ENCODE results near the gene RABGAP1L. TPM values are rescaled to one million over a fixed set of nuclear protein-coding genes. Genes with fewer than 3 reads are reported as not detected.

Gene RABGAP1L
- polyA plus RNA-seq, 3 donors: 35.2 to 75.3 (median 63.3) TPM

DNA sequence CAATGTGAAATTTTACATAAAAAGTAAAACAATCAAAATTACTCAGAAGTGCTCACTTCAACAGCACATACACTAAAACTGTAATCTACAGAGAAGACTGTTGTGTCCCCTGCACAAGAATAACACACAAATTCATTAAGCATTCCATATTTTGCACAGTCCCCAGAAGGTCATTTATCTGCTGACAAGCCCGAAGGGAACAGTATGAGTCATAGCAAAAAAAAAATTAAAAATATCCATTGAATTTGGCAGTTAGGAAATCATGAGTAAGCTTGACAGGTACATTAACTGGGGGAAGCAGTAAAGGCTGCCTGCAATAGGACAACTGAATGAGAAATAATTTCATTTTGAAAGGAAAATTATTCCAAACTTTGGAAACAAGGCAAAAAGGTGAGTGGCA, 837.2 kb downstream of the RABGAP1L start:
- Mint-ChIP-seq H3K9me3 (no peaks in the 10 kb centered on the region), H3K27ac (peak overlapping the region in 1 of 7 donors; percentile 74), H3K27me3 (ENCODE audit: low read depth in 3 of 3) (no peaks in the 10 kb centered on the region), H3K4me3 (no peak overlapping the region), H3K36me3 (peaks cover 26 to 30% of the 10 kb centered on the region in 2 donors), H3K4me1 (peaks cover 19% of the 10 kb centered on the region)
- Histone ChIP-seq H3K9ac (ENCODE audit: insufficient read depth, low read length, poor library complexity, severe bottlenecking) (no peak overlapping the region), H3K79me2 (ENCODE audit: insufficient read depth, low read length) (peaks cover 17% of the 10 kb centered on the region), H3K4me2 (replicated peaks; ENCODE audit: extremely low read depth, low read length, poor library complexity, severe bottlenecking) (no peak overlapping the region), H3K36me3 (replicated peaks in 1 of 2; ENCODE audit: control insufficient read depth in 1 of 2, insufficient read depth in 2 of 2, low read length in 2 of 2) (peaks cover 4 to 51% of the 10 kb centered on the region in 2 donors), H3K4me3 (replicated peaks in 1 of 3; ENCODE audit: low read depth in 2 of 3, low read length in 3 of 3) (no peak overlapping the region), H2AFZ (ENCODE audit: insufficient read depth, low read depth, low read length, poor library complexity, severe bottlenecking) (no peak overlapping the region), H4K20me1 (ENCODE audit: insufficient read depth, low read length) (peaks cover under 1% of the 10 kb centered on the region), H3K27me3 (ENCODE audit: control insufficient read depth in 2 of 2, insufficient read depth in 2 of 2, low read length in 2 of 2) (no peaks in the 10 kb centered on the region), H3K9me3 (replicated peaks in 1 of 2; ENCODE audit: control insufficient read depth in 1 of 2, insufficient read depth in 1 of 2, low read length in 2 of 2) (no peaks in the 10 kb centered on the region), H3K4me1 (ENCODE audit: control insufficient read depth in 1 of 2, insufficient read depth in 2 of 2, low read length in 2 of 2) (peaks cover 19 to 20% of the 10 kb centered on the region in 2 donors), H3K27ac (ENCODE audit: low read depth in 1 of 2, low read length in 2 of 2) (no peak overlapping the region)
- TF ChIP-seq, protein P1, sequence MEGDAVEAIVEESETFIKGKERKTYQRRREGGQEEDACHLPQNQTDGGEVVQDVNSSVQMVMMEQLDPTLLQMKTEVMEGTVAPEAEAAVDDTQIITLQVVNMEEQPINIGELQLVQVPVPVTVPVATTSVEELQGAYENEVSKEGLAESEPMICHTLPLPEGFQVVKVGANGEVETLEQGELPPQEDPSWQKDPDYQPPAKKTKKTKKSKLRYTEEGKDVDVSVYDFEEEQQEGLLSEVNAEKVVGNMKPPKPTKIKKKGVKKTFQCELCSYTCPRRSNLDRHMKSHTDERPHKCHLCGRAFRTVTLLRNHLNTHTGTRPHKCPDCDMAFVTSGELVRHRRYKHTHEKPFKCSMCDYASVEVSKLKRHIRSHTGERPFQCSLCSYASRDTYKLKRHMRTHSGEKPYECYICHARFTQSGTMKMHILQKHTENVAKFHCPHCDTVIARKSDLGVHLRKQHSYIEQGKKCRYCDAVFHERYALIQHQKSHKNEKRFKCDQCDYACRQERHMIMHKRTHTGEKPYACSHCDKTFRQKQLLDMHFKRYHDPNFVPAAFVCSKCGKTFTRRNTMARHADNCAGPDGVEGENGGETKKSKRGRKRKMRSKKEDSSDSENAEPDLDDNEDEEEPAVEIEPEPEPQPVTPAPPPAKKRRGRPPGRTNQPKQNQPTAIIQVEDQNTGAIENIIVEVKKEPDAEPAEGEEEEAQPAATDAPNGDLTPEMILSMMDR (IDR thresholded peaks at IDR 0.05): no peak
- intact Hi-C loops (cut with micrococcal nuclease): loop anchor here (5.0 to 10.0 kb wide), 2 partner anchors 224 to 972 kb away; partner anchors contain the start of gene RC3H1 (in 1 of the 2)
- 40% methylated on average over 1 of the region's 1 CpG for WGBS (ENCODE audit: insufficient coverage)
- peak in 2 of 3 donors; percentile 14 to 25 for DNase-seq

DNA sequence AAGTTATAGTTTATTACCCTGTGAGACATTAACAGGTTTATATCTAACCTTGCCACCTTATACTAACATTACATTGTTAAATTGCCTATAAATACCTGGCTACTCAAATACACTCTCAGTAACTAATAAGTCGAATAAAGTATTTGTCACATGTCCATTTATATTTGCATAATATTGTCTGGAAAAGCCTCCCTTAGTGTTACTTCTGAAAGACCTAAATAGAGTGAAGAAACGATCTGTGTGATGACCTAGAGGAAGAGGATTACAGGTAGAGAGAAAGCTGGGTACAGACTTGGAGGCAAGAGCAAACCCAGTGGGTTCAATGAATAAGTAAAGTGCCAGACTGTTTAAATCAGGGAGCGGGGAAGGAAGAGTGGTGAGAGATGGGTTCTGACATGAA, 837.7 kb downstream of the RABGAP1L start:
- H3K36me3 ChIP-seq (replicated peaks in 1 of 2; ENCODE audit: control insufficient read depth in 1 of 2, insufficient read depth in 2 of 2, low read length in 2 of 2): peaks cover 2 to 46% of the 10 kb centered on the region in 2 donors
- H3K27ac ChIP-seq (ENCODE audit: low read depth in 1 of 2, low read length in 2 of 2): no peak overlapping the region
- DNase-seq: no peak
- H3K79me2 ChIP-seq (ENCODE audit: insufficient read depth, low read length): peaks cover 22% of the 10 kb centered on the region
- Mint-ChIP-seq H3K36me3 (peaks cover 23 to 26% of the 10 kb centered on the region in 2 donors), H3K9me3 (no peaks in the 10 kb centered on the region), H3K4me3 (no peak overlapping the region), H3K27ac (no peak overlapping the region), H3K4me1 (peaks cover 24% of the 10 kb centered on the region), H3K27me3 (ENCODE audit: low read depth in 3 of 3) (no peaks in the 10 kb centered on the region)
- TF ChIP-seq, protein P1 (IDR thresholded peaks at IDR 0.05): no peak
- WGBS (ENCODE audit: insufficient coverage): no CpG with 5 or more reads among the region's 3 CpGs
- no peak overlapping the region for H3K4me2 ChIP-seq (replicated peaks; ENCODE audit: extremely low read depth, low read length, poor library complexity, severe bottlenecking)
- peaks cover 24 to 26% of the 10 kb centered on the region in 2 donors for H3K4me1 ChIP-seq (ENCODE audit: control insufficient read depth in 1 of 2, insufficient read depth in 2 of 2, low read length in 2 of 2)
- H2AFZ ChIP-seq (ENCODE audit: insufficient read depth, low read depth, low read length, poor library complexity, severe bottlenecking): no peak overlapping the region
- no peaks in the 10 kb centered on the region for H3K9me3 ChIP-seq (replicated peaks in 1 of 2; ENCODE audit: control insufficient read depth in 1 of 2, insufficient read depth in 1 of 2, low read length in 2 of 2)
- H3K4me3 ChIP-seq (replicated peaks in 1 of 3; ENCODE audit: low read depth in 2 of 3, low read length in 3 of 3): no peak overlapping the region
- no peaks in the 10 kb centered on the region for H3K27me3 ChIP-seq (ENCODE audit: control insufficient read depth in 2 of 2, insufficient read depth in 2 of 2, low read length in 2 of 2)
- intact Hi-C loops (cut with micrococcal nuclease): loop anchor here (5.0 to 10.0 kb wide), 2 partner anchors 225 to 972 kb away; partner anchors contain the start of gene RC3H1 (in 1 of the 2)
- no peak overlapping the region for H3K9ac ChIP-seq (ENCODE audit: insufficient read depth, low read length, poor library complexity, severe bottlenecking)
- H4K20me1 ChIP-seq (ENCODE audit: insufficient read depth, low read length): peaks cover 6% of the 10 kb centered on the region

Measured in CD14-positive monocyte (primary cell).